NCI-H1417 treated with DMSO at 0.1 percent for 48 hours (cell line): Measurements from ENCODE around the gene ITPK1.
A peak's percentile ranks its signal among the peaks of the same experiment; 100 is the strongest.

Experiments used
- DNase-seq: peaks from one replicate; lab custom pipeline; 2025; lab: John Stamatoyannopoulos, UW

ITPK1 gene

DNA sequence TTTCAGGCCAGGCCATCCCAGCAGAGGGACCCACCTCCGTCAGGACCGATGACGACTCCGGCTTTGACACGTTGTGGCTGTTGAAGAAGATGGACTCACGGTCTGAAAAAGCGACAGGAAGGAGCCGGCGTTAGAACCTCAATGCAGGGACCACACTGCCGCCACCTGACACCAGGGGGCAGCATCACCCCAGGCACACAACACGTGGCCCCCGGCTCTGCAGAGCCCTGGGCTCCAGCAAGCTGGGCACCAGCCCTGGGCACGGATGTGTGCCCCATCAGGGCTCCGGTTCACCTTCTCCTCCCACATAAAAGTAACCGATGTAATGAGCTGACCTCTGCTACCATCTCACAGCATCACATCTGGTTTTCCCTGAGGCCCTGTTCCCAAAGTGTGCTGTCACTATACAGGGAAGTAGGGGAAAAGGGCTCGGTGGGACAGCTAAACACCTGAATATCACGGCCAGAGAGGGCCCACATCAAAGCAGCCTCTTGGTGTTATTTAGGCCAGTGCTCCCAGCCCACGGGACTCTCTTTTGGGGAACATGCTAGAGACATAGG lies 163.7 kb downstream of the ITPK1 start:
- DNase-seq = no peak

DNA sequence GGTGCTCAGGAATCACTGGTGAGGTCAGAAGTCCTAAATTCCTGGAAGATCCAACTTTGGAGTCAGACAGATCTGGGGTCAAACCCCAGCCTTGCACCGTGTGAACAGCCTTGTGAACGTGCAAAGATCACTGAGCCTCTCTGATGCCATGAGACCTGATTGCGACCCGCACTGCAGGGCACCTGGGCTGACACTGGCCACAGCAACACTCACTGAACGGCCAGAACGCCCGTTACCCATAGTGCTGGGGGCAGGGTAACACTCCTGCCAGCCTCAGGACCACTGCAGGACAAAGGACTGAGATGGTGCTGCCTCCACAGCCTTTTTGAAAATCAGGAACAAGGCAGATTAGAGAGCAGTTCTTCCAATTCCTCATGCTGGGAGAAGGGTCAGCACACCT lies 164.5 kb downstream of the ITPK1 start:
- DNase-seq = no peak

DNA sequence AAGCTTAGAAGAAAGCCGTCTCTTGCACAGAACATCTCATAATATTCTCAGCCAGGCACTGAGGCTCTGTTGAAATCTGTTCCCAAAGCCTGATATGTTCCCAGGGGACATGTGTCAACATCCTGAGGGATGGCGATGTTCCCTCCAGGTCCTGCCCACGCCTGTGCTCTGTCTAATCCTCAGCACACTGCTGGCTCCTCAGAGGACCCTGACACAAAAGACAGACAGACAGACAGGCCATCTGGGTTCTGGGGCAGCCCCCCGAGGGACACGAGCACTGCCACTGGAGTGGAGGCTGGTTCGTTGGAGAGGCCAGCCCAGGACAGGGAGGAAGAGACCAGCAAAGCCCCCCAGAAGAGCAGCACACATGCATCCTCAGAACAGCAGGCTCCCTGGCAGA lies 165.0 kb downstream of the ITPK1 start:
- no peak for DNase-seq

DNA sequence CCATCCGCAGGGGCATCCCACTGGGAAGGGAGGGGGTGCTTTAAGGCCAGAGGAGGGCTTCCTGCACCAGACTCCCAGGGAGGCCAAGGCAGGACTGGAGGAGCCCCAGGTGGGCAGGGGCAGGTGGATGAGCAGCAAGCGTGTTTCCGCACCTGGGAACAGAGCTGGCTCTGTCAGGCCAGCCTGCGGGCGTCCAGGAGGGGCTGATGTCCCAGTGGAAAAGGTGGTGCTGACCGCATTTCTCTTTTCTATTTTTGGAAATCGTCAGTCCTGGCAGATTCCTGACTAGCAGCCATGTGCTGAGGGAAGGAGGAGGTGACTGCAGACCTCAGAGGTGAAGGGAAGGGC lies 165.6 kb downstream of the ITPK1 start:
- DNase-seq = no peak

DNA sequence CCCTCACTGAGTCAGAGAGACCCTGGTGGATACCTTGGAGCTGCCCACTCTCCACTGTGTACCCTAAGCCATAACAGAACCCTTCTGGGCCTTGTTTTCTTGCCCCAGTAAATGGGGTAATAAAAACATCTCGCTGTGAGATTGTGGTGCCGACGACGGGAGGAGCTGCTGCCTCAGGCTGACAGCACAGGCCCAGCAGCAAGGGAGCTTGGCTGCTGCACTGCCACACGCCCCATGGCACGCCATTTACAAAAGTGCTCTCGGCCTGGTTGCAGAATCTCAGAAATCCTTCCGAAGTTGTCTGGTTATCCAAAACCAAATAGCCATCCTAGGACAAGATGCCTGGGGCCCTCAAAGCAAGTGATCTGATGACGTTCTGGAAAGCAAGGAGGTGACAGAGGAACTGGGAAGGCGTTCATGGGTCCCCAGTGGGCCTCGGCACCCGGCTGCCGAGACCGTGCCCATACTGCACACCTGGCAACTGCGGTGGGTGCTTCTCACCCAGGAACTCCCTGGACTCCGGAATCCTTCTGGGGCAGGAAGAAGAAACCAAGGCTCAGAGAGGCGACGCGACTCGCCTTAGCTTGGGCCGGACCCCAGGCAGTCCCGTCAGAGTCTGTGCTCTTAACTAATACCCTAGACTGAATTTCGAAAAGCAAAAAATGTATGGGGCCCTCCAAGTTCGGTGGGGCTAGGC lies 166.1 kb downstream of the ITPK1 start:
- DNase-seq = no peak

DNA sequence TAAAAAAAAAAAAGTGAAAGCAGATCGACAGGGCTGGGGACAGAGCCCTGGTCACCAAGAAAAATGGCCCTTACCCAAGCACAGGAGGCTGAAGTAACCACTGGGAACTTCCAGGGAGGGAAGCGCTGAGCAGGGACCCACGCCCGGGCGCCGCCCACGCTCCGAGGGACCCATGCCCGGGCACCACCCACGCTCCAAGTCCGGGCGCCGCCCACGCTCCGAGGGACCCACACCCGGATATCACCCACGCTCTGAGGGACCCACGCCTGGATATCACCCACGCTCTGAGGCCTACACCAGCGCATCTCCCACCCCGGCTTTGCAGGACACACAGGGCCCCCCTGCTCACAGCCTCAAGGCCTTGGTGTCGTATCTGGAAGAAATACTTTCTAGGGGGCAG lies 167.1 kb downstream of the ITPK1 start:
- DNase-seq = no peak

DNA sequence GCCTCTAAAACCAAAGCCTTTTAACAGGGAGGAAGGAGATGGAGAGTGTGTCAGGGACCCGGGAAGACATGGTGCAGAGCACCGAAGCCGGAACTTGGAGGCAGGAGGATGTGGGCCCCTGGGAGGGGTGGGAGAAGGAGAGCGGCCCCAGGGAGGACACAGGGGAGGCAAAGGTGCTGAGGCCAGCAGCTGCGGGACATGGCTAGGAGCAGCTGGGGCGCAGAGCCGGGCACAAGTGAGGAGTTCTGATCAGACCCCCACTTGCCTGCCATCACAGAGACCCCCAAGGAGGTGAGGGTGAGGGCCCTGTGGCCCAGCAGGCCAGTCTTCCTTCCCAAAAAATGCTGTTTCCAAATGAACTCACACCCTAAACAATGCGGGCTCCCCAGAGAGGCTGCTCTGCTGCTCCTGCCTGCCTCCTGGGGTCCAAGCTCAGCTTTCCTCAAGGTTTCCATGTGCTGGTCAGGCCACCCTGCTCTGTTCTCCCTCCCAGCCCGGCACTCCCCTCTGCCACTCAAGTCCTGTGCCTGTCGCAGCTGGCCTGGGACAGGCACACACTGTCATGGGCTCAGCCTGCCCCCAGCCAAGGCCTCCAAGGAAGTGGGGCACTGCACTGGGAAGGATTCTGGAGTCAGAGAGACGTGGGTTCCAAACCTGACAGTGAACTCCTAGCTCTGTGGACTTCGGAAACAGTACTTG lies 168.7 kb downstream of the ITPK1 start:
- DNase-seq = no peak

DNA sequence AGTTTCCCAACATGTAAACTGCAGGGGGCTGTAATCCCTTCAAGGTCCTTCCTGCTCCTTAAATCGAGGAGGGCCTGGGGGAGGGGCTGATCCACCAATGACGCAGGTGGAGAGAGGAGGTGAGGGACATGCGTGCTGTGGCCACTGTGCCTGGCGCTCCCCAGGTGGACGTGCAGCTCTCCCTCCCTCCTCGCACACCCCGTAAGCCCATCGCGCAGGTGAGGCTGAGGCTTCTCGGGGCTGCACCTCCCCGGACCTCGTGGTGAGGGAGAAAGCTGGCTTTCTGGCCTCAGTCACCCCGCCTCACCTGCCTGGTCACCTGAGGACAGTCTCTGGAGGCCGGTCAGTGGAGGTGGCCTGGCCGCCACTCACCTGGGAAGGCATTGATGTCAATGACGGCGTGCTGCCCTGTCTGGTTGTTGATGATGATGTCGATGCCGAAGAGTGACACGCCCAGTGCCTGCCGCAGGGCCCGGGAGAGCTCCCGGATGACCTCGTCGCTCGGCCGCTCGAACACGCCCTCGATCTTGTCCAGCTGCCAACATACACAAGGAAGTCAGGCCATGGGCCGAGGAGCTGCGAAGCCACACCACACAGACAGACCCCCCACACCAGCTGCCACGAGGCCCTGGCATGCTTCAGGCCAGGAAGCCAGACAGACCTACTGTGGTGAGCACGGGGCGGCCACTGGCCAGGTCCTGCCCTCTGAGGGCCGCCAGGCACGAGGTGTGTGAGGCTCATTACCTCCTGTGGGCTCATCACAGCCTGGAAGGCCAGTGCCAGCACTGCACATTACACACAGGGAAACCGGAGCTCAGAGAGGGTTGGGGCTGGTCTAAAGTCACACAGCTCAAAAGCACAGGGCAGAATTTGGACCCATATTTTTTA lies 169.5 kb downstream of the ITPK1 start:
- DNase-seq = no peak

DNA sequence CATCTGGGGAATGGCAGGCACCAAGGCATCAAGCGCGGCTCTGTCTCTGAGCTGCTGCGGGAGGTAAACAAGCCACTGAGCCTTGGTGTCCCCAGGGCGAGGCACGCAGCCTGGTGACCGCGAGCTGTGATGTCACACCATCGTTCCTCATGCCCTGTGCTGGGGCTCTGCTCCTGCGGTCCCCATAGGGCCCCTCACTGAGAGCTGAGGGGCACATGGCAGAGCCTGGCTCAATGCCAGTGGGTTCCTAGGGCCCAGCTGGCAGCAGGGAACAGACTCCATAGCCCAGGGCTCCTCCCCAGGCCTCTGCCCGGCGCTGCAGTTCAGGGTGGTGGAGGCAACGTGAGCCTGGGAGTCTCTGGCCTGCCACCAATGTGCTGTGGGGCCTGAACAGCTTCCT lies 170.2 kb downstream of the ITPK1 start:
- no peak for DNase-seq

DNA sequence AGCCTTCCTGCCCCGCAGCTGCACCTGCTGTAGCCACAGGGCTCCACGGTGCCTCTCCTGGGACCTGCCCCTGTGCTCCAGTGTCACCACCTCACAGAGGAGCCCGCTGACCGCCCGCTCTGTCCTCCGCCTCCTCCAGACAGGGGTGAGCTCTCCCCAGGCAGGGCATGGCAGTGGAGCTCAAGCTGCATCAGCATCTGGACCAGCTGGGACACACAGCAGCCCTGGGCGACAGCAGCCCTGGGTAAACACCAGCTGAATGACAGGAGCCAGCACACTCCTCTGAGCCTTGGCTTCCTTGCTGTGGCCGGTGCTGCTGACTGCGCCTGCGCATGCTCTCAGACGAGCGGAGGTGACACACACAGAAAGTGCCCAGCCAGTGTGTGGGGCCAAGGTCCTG lies 170.7 kb downstream of the ITPK1 start:
- DNase-seq = peak; percentile 16

DNA sequence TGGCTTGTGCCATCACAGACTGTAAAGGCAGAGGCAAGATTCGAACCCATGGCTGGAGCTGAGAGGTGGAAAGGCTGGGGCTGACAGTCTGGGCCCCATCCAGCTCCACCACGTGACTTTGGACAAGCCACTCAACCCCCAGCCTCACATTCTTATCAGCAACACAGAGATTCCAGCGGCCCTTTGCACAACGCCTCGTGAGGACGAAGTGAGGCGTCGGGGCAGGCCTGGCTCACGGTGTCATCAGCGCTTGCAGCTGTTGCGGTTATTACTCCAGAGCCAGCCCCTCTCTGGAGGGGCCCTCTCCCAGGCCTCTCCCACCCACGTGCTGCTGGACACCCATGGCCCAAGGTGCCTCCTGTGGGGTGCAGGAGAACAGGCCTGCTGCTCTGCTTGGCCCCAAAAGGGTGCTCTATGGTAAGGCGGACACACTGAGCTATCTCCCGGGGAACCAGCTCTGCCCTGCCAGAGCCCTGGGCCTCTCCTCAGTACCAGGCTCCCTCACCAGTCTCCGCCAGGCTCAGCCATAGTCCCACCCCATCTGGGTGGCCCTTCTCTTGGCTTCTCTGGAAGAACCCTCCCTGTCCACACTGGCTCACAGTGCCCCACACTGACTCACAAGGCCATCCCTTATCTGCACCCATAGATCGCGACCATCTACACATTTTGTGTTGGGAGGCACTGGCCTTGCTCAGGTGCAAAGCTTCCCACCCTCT lies 171.7 kb downstream of the ITPK1 start:
- DNase-seq = no peak

DNA sequence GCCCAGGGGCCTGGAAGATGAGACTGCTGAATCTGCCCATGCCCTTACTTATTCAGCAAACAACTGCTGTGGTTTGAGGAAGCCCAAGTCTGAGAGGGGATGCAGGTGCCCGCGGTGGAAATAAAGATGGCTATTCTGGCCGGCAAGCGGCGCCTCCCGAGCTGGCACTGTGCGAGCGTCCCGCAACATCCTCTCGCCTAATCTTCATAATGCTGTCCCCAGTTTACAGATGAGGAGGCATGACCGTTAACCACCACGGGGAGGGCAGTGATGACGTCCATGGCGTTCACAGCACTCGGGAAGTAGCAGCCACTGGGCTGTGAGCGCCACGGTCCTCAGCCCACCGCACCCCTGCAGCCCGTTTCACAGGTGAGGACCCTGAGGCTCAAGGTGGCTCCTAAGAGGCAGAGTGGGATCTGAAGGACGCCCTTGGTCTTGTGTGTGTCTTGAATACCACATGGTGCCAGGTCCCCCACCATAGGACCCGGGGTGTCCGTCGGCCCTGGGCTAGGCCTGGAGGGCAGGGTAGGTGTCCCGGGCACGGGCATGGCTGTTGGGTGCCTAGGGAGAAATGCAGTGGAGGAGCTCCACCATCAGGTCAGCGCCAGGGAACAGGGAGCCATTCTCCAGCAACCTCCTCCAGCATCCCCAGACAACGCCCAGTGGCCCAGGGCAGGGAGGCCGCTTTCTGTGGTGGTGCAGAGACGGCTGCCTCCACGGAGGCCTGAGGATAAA lies 172.6 kb downstream of the ITPK1 start:
- DNase-seq = no peak

DNA sequence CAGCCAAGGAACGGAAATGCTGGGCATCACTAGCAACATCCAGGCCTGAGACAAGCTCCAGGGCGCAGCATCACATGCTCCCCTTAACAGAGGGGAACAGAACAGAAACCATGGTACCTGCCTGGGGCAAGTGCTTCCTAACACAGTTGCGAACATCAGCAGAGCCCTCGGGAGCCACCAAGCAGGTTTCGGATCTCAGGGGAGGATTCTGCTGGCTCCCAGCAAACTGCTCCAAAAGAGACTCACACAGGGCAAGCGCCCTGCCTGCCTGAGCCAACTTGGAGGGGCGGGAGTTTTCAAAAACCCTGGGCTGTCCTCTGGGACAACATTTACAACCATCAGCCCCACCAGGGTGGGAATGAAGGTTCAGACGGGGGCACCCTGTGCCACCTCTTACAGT lies 173.1 kb downstream of the ITPK1 start:
- no peak for DNase-seq

DNA sequence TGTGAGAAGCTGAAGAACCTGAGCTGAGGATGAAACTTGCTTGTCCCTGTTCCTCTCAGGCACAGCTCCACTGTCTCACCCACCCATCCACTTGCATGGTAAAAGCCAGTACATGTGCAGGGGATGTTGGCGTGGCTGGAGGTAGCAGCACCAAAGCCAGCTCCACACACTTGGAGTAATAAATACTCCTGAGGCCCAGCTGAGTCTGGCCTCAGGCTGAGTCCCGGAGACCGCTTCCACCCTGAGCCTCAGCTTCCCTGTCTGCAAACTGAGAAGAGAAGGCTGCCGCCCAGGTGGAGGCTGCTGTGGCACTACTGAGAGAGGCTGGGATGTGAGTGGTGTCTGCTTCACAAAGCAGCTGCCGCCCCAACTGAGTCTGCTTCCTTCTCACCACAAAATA lies 173.6 kb downstream of the ITPK1 start:
- DNase-seq = no peak

DNA sequence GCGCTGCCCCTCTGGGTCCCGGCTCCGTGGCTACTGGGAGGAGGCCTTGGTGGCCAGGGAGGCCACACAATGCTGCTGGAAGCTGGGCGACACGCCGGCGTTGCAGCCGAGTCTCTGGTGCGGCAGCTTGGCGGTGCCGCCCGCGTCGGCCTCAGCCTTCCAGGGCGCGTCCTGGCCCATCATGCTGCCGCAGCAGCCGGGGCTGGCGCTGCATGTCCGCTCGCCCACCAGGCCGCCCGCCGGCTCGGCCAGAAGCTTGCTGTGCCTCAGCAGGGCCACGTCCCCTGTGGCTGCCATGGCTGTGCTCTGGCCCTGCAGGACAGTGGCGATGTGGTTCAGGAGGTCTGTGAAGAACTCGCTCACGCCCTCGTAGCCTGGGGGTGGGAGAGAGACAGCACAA lies 174.2 kb downstream of the ITPK1 start:
- DNase-seq = no peak

DNA sequence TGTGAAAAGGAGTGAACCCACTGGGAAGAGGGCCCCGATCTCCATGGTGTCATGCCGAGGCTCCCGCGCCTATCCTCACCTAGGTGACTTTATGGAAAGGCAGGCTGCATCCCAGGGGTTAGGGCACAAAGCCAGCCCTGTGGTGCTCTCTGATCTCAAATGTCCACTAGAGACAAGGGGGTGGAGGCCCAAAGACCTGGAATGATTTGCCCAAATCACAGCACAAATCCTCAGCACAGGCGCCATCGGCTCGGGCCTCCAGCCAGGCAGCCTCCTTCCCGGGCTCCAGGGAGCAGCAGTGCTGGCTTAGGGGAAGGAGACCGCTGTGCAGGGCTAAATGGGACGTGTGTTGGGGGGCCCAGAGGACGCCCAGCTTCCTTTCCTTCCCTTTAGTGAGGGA lies 175.2 kb downstream of the ITPK1 start:
- DNase-seq = no peak

DNA sequence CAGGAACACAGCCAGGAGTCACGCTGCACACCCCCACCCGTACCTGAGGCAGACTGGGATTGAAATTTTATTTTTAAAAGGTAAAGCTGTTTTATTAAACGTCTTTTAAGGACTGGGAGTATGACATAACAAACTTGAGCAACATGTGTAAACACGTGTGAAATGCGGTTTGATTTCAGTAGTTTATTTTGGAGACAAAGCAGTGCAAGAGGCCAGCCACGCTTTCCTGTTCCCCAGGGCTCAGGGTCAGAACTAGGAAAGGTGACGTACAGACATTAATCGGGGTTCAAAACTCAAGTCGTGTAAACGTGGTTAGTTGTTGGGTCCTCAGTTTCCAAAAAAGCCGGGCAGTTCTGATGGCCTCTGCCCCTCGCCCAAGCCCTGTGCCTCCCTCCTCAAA lies 176.0 kb downstream of the ITPK1 start:
- no peak for DNase-seq

DNA sequence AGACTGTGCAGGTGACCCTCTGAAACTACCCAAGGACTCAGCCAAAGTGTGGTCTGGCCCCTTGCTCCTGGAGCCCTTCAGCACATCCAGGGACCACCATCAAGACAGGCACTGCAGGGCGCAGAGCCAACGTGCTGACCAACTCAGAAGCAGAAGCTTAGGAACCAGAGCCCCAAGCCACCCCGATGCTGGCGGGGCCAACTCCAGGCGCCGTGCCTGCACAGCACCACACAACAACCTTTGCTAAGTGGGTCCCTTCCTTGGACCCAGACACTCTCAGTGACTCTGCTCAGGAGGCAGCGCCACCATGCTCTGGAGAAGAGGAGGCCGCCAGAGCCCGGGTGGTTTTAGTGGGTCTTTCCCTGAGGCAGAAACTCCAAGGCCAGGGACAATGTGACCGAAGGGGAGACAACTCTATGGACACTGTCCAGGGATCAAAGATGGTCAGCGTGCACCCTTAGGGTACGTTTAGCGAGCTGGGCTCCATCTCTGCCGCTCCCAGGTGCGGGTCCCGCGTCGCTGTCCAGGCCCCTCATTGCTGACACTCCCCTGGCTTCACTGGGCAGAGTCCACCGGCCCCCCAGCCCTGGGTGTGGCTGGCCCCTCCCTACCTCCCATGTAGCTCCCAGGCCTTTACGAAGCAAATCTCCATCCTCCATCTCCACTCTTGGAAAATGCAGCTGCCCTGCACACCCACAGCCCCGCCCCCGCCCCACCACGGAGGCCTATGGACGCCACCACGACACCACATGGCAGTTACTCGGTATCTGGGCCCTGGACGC lies 176.6 kb downstream of the ITPK1 start:
- DNase-seq = no peak

DNA sequence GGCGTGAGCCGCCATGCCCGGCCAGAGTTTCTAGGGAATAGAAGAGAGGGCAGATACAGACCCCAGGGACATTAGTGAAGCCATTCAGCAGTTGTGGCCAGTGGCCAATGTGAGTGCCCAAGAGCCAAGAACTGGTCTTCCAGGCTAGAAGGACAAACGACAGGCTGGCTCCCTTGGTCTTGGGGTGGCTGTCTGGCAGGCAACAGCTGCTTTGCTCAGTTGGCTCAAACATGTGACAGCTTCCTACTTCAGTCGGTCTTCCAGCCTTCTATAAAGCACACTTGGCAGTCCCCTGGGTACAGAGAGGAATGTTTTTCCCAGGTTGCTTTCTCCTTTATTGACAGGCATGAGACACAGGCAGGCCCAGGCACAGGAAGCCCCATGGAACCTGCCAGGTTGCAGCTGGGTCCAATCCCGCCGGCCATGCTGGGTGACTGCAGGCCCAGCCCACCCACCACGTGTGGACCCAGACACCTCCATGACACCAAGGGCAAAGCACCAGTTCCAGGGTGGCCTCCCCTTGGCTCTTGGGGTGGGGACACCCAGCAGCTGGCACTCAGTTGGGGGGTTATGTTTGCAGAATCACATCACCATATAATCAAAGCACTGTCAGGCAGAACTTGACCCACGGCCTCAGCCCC lies 177.4 kb downstream of the ITPK1 start:
- no peak for DNase-seq
